Right kidney (tissue), 1 donor: ENCODE results near the gene ZFTA.

Experiments used
- DNase-seq: peaks from one replicate; pipeline ENCODE4 v3.0.0-alpha.2; 2016

ZFTA gene

GRCh38 chr11:63756919-63757761 is 11.4 kb downstream of the ZFTA start:
- DNase-seq, result no peak

GRCh38 chr11:63749624-63750023 is 19.0 kb downstream of the ZFTA start:
- DNase-seq, result no peak

- no peak for DNase-seq
These were observed 21.6 kb downstream of the ZFTA start for GRCh38 chr11:63747011-63747410.

- no peak for DNase-seq
These were observed 23.0 kb downstream of the ZFTA start for GRCh38 chr11:63745304-63746170.

- DNase-seq, result peak; percentile 29
These were observed 29.7 kb downstream of the ZFTA start for GRCh38 chr11:63738720-63739360.

- DNase-seq, result no peak
These were observed 30.9 kb downstream of the ZFTA start for GRCh38 chr11:63737718-63738117.

- no peak for DNase-seq
These were observed 31.7 kb downstream of the ZFTA start for GRCh38 chr11:63736864-63737263.

- no peak for DNase-seq
These were observed 39.2 kb downstream of the ZFTA start for GRCh38 chr11:63729326-63729725.

GRCh38 chr11:63720611-63721010 is 48.0 kb downstream of the ZFTA start:
- DNase-seq, result no peak

GRCh38 chr11:63719987-63720386 is 48.6 kb downstream of the ZFTA start:
- no peak for DNase-seq

GRCh38 chr11:63719001-63719400 is 49.6 kb downstream of the ZFTA start:
- DNase-seq, result no peak
